Nephron progenitor cell (in vitro differentiated cells): ENCODE data around the gene DNAH11.

Source experiments
- DNase-seq: peaks from one replicate; pipeline ENCODE4 v3.0.0; 2021
- H3K27ac Mint-ChIP-seq: 2 replicates; pipeline ENCODE4 v1.8.0; 2021; ENCODE audit warnings: mild to moderate bottlenecking, moderate library complexity, mixed read lengths
- H3K27me3 Mint-ChIP-seq: 2 replicates; pipeline ENCODE4 v1.8.0; 2021; ENCODE audit warnings: mild to moderate bottlenecking, low read depth, mixed read lengths; ENCODE audit not compliant: poor library complexity
- H3K36me3 Mint-ChIP-seq: 2 replicates; pipeline ENCODE4 v1.8.0; 2021; ENCODE audit warnings: low read depth, mixed read lengths
- H3K4me1 Mint-ChIP-seq: 2 replicates; pipeline ENCODE4 v1.8.0; 2021; ENCODE audit warnings: mixed read lengths
- H3K4me3 Mint-ChIP-seq: 2 replicates; pipeline ENCODE4 v1.8.0; 2021; ENCODE audit warnings: mild to moderate bottlenecking, moderate library complexity, mixed read lengths
- H3K9me3 Mint-ChIP-seq: 2 replicates; pipeline ENCODE4 v1.8.0; 2021; ENCODE audit warnings: mild to moderate bottlenecking, moderate library complexity, mixed read lengths
- CTCF ChIP-seq: fragments of 200-600 bp; sonication (generic); IDR thresholded peaks from 2 replicates; pipeline ENCODE4 v1.5.0; 2021; ENCODE audit warnings: antibody characterized with exemption

The DNAH11 gene

GRCh38 chr7:21641546-21641945 lies 98.7 kb downstream of the DNAH11 start:
- H3K4me3 Mint-ChIP-seq: no peak overlapping the region
- no peak for DNase-seq
- H3K27me3 Mint-ChIP-seq: peaks cover 3% of the 10 kb centered on the region
- no peaks in the 10 kb centered on the region for H3K36me3 Mint-ChIP-seq
- no peak for TF ChIP-seq CTCF
- H3K9me3 Mint-ChIP-seq: peaks cover 7% of the 10 kb centered on the region
- H3K27ac Mint-ChIP-seq: no peak overlapping the region
- H3K4me1 Mint-ChIP-seq: peaks cover 12% of the 10 kb centered on the region

- Mint-ChIP-seq H3K27ac (peak overlapping the region; percentile 21), H3K27me3 (peaks cover 3% of the 10 kb centered on the region), H3K4me1 (peaks cover 12% of the 10 kb centered on the region)
Observed at GRCh38 chr7:21642422-21642821, 99.6 kb downstream of the DNAH11 start.

GRCh38 chr7:21651697-21652096 lies 108.9 kb downstream of the DNAH11 start:
- H3K9me3 Mint-ChIP-seq: peaks cover 13% of the 10 kb centered on the region
- no peak for DNase-seq
- no peak for TF ChIP-seq CTCF
- no peaks in the 10 kb centered on the region for H3K4me1 Mint-ChIP-seq
- no peak overlapping the region for H3K4me3 Mint-ChIP-seq
- H3K36me3 Mint-ChIP-seq: peaks cover 4% of the 10 kb centered on the region
- H3K27me3 Mint-ChIP-seq: peaks cover 2% of the 10 kb centered on the region
- H3K27ac Mint-ChIP-seq: peak overlapping the region; percentile 12

More at GRCh38 chr7:21642422-21642821, 99.6 kb downstream of the DNAH11 start:
- H3K36me3 Mint-ChIP-seq: peaks cover 4% of the 10 kb centered on the region
- H3K9me3 Mint-ChIP-seq: peaks cover 13% of the 10 kb centered on the region
- H3K4me3 Mint-ChIP-seq: no peak overlapping the region
- DNase-seq: no peak
- TF ChIP-seq CTCF: no peak

- Mint-ChIP-seq H3K36me3 (no peaks in the 10 kb centered on the region), H3K27me3 (no peaks in the 10 kb centered on the region), H3K4me1 (no peaks in the 10 kb centered on the region), H3K27ac (no peak overlapping the region), H3K4me3 (no peak overlapping the region), H3K9me3 (no peaks in the 10 kb centered on the region)
- no peak for DNase-seq
- no peak for TF ChIP-seq CTCF
Observed at GRCh38 chr7:21653623-21654022, 110.8 kb downstream of the DNAH11 start.

- Mint-ChIP-seq H3K9me3 (peaks cover 7% of the 10 kb centered on the region), H3K36me3 (no peaks in the 10 kb centered on the region), H3K27me3 (no peaks in the 10 kb centered on the region), H3K27ac (no peak overlapping the region), H3K4me3 (no peak overlapping the region), H3K4me1 (no peaks in the 10 kb centered on the region)
- DNase-seq: no peak
- no peak for TF ChIP-seq CTCF
Observed at GRCh38 chr7:21656081-21656480, 113.2 kb downstream of the DNAH11 start.

GRCh38 chr7:21656796-21657195 lies 114.0 kb downstream of the DNAH11 start:
- H3K36me3 Mint-ChIP-seq: no peaks in the 10 kb centered on the region
- H3K4me1 Mint-ChIP-seq: no peaks in the 10 kb centered on the region
- TF ChIP-seq CTCF: no peak
- H3K4me3 Mint-ChIP-seq: no peak overlapping the region
- no peaks in the 10 kb centered on the region for H3K27me3 Mint-ChIP-seq
- DNase-seq: no peak
- H3K9me3 Mint-ChIP-seq: peaks cover 13% of the 10 kb centered on the region
- H3K27ac Mint-ChIP-seq: no peak overlapping the region
